ENCODE results near the gene NTN1.

Gene NTN1

GRCh38 chr17:8991514-8992285 is 29.6 kb upstream of the NTN1 start:
- no peak overlapping the region for H3K9ac ChIP-seq (ENCODE audit: insufficient read length)
- no peak overlapping the region for H3K4me3 ChIP-seq
- no peaks in the 10 kb centered on the region for H3K36me3 ChIP-seq (ENCODE audit: insufficient read depth, low read length)
- DNase-seq (ENCODE audit: low read depth, low spot score), result no peak
- no peak overlapping the region for H3K27ac ChIP-seq
- TF ChIP-seq EZH2 (IDR thresholded peaks at IDR 0.05) (no peak), POLR2AphosphoS5 (IDR thresholded peaks at IDR 0.05; ENCODE audit: borderline replicate concordance, low read depth, low read length) (no peak), FOXP2 (optimal IDR thresholded peaks at IDR 0.05; ENCODE audit: control extremely low read depth, extremely low read length, insufficient read depth) (no peak)
- peaks cover 3% of the 10 kb centered on the region; the same call in 1 of the 2 replicates for H3K9me3 ChIP-seq (ENCODE audit: low read depth, low read length)

- no peaks in the 10 kb centered on the region for H3K36me3 ChIP-seq (ENCODE audit: insufficient read depth, low read length)
- H3K9ac ChIP-seq (ENCODE audit: insufficient read length), result no peak overlapping the region
- no peak for DNase-seq (ENCODE audit: low read depth, low spot score)
- no peak overlapping the region for H3K27ac ChIP-seq
- TF ChIP-seq EZH2 (IDR thresholded peaks at IDR 0.05), result no peak
- TF ChIP-seq POLR2AphosphoS5 (IDR thresholded peaks at IDR 0.05; ENCODE audit: borderline replicate concordance, low read depth, low read length), result no peak
- no peak for TF ChIP-seq FOXP2 (optimal IDR thresholded peaks at IDR 0.05; ENCODE audit: control extremely low read depth, extremely low read length, insufficient read depth)
- peaks cover 3% of the 10 kb centered on the region; the same call in 1 of the 2 replicates for H3K9me3 ChIP-seq (ENCODE audit: low read depth, low read length)
- no peak overlapping the region for H3K4me3 ChIP-seq
These were observed 27.0 kb upstream of the NTN1 start for GRCh38 chr17:8994319-8994718.

GRCh38 chr17:8995711-8996110 is 25.6 kb upstream of the NTN1 start:
- DNase-seq (ENCODE audit: low read depth, low spot score), result no peak
- no peak for TF ChIP-seq FOXP2 (optimal IDR thresholded peaks at IDR 0.05; ENCODE audit: control extremely low read depth, extremely low read length, insufficient read depth)
- TF ChIP-seq POLR2AphosphoS5 (IDR thresholded peaks at IDR 0.05; ENCODE audit: borderline replicate concordance, low read depth, low read length), result no peak
- no peak for TF ChIP-seq EZH2 (IDR thresholded peaks at IDR 0.05)
- H3K9me3 ChIP-seq (ENCODE audit: low read depth, low read length), result peaks cover 6% of the 10 kb centered on the region; the same call in 1 of the 2 replicates
- no peak overlapping the region for H3K4me3 ChIP-seq
- no peaks in the 10 kb centered on the region for H3K36me3 ChIP-seq (ENCODE audit: insufficient read depth, low read length)
- H3K9ac ChIP-seq (ENCODE audit: insufficient read length), result no peak overlapping the region
- no peak overlapping the region for H3K27ac ChIP-seq

- no peak for DNase-seq (ENCODE audit: low read depth, low spot score)
- Histone ChIP-seq H3K4me3 (no peak overlapping the region), H3K9ac (ENCODE audit: insufficient read length) (no peak overlapping the region), H3K9me3 (ENCODE audit: low read depth, low read length) (peaks cover 6% of the 10 kb centered on the region; the same call in 1 of the 2 replicates), H3K27ac (no peak overlapping the region), H3K36me3 (ENCODE audit: insufficient read depth, low read length) (no peaks in the 10 kb centered on the region)
- TF ChIP-seq EZH2 (IDR thresholded peaks at IDR 0.05) (no peak), FOXP2 (optimal IDR thresholded peaks at IDR 0.05; ENCODE audit: control extremely low read depth, extremely low read length, insufficient read depth) (no peak), POLR2AphosphoS5 (IDR thresholded peaks at IDR 0.05; ENCODE audit: borderline replicate concordance, low read depth, low read length) (no peak)
These were observed 23.2 kb upstream of the NTN1 start for GRCh38 chr17:8997994-8998628.

GRCh38 chr17:9001559-9001958 is 19.8 kb upstream of the NTN1 start:
- TF ChIP-seq FOXP2 (optimal IDR thresholded peaks at IDR 0.05; ENCODE audit: control extremely low read depth, extremely low read length, insufficient read depth) (no peak), EZH2 (IDR thresholded peaks at IDR 0.05) (no peak), POLR2AphosphoS5 (IDR thresholded peaks at IDR 0.05; ENCODE audit: borderline replicate concordance, low read depth, low read length) (no peak)
- no peaks in the 10 kb centered on the region for H3K36me3 ChIP-seq (ENCODE audit: insufficient read depth, low read length)
- no peak overlapping the region for H3K4me3 ChIP-seq
- no peak overlapping the region for H3K27ac ChIP-seq
- no peak overlapping the region for H3K9ac ChIP-seq (ENCODE audit: insufficient read length)
- peaks cover 3% of the 10 kb centered on the region; the same call in 1 of the 2 replicates for H3K9me3 ChIP-seq (ENCODE audit: low read depth, low read length)
- no peak for DNase-seq (ENCODE audit: low read depth, low spot score)

- Histone ChIP-seq H3K4me3 (no peak overlapping the region), H3K9ac (ENCODE audit: insufficient read length) (no peak overlapping the region), H3K36me3 (ENCODE audit: insufficient read depth, low read length) (no peaks in the 10 kb centered on the region), H3K27ac (no peak overlapping the region), H3K9me3 (ENCODE audit: low read depth, low read length) (peaks cover 3% of the 10 kb centered on the region; the same call in 1 of the 2 replicates)
- TF ChIP-seq POLR2AphosphoS5 (IDR thresholded peaks at IDR 0.05; ENCODE audit: borderline replicate concordance, low read depth, low read length), result no peak
- no peak for TF ChIP-seq EZH2 (IDR thresholded peaks at IDR 0.05)
- TF ChIP-seq FOXP2 (optimal IDR thresholded peaks at IDR 0.05; ENCODE audit: control extremely low read depth, extremely low read length, insufficient read depth), result no peak
- no peak for DNase-seq (ENCODE audit: low read depth, low spot score)
These were observed 19.1 kb upstream of the NTN1 start for GRCh38 chr17:9002227-9002605.

GRCh38 chr17:9002606-9003354 is 18.5 kb upstream of the NTN1 start:
- no peak for DNase-seq (ENCODE audit: low read depth, low spot score)
- no peak overlapping the region for H3K27ac ChIP-seq
- H3K36me3 ChIP-seq (ENCODE audit: insufficient read depth, low read length), result no peaks in the 10 kb centered on the region
- H3K9ac ChIP-seq (ENCODE audit: insufficient read length), result no peak overlapping the region
- H3K4me3 ChIP-seq, result no peak overlapping the region
- peaks cover 3% of the 10 kb centered on the region; the same call in 1 of the 2 replicates for H3K9me3 ChIP-seq (ENCODE audit: low read depth, low read length)
- TF ChIP-seq FOXP2 (optimal IDR thresholded peaks at IDR 0.05; ENCODE audit: control extremely low read depth, extremely low read length, insufficient read depth) (no peak), POLR2AphosphoS5 (IDR thresholded peaks at IDR 0.05; ENCODE audit: borderline replicate concordance, low read depth, low read length) (no peak), EZH2 (IDR thresholded peaks at IDR 0.05) (no peak)
